ENCODE results near the gene OR51F2.
"Not testable (repeated sequence)": the region's sequence is repeated elsewhere in the genome, so short reads cannot be mapped to it uniquely, and the experiment has no call there.

Gene OR51F2

GRCh38 chr11:4821021-4821420 lies at the start of gene OR51F2:
TSS of gene OR51F2 (plus strand) at chr11:4821321. CDS start at chr11:4821422, 101 bp downstream.
- no peak for DNase-seq

- no peak for DNase-seq
Observed at GRCh38 chr11:4782454-4782853, 38.7 kb upstream of the OR51F2 start.

- no peak for DNase-seq
Observed at GRCh38 chr11:4797206-4797605, 23.9 kb upstream of the OR51F2 start.

DNA sequence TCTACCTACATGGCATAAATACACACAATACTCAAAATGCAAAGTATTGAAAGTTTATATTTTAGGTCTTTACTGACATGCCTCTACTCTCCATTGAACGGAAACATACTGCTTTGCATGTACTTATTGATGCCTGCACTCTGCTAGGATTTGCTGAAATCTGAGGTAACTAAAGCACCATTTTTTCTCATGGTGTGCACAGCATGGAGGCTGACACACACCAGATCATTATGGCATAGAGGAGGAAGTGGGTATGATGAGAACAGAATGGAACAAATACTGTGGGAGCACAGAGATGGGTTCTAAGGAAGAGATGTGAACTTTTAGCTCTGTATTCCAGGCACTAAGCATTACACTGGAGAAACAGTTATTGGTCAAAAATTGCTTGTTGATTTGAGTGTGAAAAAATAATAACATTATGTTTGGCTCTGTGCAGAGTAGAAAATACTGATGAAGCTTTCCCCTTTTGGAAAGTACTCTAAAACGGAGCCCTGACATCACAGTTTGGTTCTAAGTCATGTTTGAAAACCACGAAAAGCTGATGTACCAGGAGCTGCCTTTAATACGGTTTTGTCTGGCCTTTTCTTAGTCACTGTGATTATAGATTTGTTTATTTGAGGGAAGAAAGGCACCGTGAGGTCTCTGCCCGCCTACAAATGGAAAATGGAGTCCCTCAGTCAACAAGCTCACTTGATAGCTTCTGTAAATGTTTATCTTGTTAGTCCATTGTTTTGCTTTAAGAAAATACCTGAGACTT lies 22.5 kb upstream of the OR51F2 start:
- no peak for DNase-seq

GRCh38 chr11:4801316-4801715 lies 19.8 kb upstream of the OR51F2 start:
- not testable (repeated sequence) for DNase-seq

GRCh38 chr11:4804280-4804679 lies 16.8 kb upstream of the OR51F2 start, which contains the start of gene OR52R1:
TSS of gene OR52R1 (minus strand) at chr11:4804380. CDS start at chr11:4804380, 0 bp downstream.
- DNase-seq: no peak

DNA sequence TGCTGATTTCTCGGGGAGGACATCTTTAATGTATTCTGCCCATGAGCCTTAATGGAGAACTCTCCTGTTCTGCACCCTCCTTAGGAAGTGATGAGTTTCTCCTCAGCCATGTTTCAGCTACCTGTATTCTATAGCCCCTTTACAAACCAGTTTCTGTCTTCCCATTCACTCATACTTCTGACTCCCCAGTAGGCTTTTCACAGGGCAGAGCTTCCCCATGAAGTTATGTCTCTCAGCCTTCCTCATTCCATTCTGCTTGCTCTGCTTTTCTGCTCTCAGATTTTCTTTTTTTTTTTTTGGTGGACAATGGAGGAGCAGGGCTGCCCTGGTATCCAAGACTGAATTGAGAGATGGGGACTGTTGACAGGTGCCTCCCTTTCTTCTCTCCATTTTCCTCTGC lies 12.6 kb upstream of the OR51F2 start:
- no peak for DNase-seq

GRCh38 chr11:4809246-4809645 lies 11.9 kb upstream of the OR51F2 start:
- DNase-seq: no peak

GRCh38 chr11:4825132-4825531 lies 4.0 kb downstream of the OR51F2 start:
- no peak for DNase-seq

GRCh38 chr11:4826425-4826824 lies 5.3 kb downstream of the OR51F2 start:
- DNase-seq: no peak

GRCh38 chr11:4830346-4830745 lies 9.2 kb downstream of the OR51F2 start:
- peak; percentile 33 for DNase-seq

GRCh38 chr11:4830909-4831308 lies 9.8 kb downstream of the OR51F2 start:
- no peak for DNase-seq

DNA sequence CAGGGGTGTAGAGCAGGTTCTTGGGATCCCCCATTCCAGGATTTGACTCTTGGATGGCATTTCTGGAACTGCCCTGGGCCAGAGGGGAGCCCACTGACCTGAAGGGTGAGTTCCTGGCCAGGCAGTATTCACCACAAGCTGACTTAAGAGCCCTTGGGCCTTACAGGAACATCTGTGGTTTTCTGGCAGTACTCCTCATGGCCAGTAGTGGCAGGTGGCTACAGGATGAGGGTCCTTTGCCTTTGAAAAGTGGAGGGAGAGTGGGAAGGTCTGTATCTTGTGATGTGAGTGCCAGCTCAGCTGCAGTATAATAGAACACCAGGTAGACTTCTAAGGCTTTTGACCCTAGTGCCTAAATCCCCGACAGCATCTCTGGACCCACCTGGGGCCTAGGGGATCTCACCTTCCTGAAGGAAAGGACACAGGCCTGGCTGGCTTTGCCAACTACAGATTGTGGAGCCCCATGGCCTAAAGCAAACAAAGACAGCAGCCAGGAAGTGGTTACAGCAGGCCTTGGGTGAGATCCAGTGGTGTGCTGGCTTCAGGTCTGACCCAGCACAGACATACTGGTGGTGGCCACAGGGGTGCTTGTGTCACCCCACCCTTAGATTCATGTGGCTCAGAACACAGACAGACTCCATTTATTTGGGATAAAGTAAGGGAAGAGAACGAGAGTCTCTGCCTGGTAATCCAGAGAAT lies 18.9 kb downstream of the OR51F2 start:
- DNase-seq: no peak

DNA sequence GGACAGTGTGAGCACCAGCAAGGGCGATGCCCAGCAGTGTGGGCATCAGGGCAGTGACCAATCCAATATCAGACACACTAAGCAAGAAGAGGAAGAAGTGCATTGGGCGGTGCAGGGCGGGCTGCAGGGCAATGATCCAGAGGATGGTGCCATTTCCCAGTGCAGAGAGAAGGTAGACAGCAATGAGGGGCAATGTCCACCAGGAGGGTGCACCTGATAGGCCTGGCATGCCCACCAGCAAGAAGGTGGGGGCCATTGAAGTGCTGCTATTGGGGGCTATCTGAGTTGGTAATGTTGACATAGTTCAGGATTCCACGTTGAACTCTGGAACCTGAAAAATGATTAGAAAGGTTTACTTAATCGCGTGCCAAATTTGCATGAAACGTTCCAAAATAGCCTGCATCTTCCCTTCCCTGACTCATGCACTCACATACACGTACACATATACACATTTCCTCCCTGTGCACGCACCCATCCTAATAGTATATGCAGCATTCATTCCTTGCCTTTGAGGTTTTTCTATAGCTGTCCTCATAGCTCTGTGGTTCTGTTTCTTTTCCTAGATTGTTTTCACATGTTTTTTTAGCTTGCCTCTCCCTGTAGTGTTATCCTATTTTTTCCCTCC lies 27.9 kb downstream of the OR51F2 start, which contains the start of gene OR51S1:
TSS of gene OR51S1 (minus strand) at position 301 of the 625 bp plus-strand sequence. CDS start at position 301, 0 bp downstream.
- no peak for DNase-seq

DNA sequence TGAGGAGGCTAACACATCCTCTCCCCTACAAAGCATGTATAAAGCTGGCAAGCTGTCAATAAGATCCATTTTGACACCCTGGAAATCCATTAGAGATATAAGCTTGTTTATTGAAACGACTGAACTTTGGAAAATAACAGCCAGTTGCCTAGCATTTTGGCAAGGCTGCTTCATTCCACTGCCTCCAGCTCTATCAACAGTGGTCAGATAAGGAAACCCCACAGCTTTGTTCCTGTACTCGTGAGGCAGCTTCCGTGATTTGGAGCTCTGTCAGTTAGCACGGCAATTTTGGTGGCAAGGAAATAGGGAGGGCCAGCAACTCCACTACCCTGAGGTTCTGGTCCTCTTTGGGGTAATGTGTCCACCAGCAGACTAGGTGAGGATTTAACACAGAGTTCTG lies 29.9 kb downstream of the OR51F2 start:
- DNase-seq: no peak

DNA sequence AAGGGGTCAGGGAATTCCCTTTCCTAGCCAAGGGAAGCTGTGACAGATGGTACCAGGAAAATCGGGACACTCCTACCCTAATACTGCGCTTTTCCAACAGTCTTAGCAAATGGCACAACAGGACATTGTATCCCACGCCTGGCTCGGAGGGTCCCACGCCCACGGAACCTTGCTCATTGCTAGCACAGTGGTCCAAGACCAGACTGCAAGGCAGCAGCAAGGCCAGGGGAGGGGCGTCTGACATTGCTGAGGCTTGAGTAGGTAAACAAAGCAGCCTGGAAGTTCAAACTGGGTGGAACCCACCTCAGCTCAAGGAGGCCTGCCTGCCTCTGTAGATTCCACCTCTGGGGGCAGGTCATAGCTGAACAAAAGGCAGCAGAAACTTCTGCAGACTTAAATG lies 33.2 kb downstream of the OR51F2 start:
- DNase-seq: not testable (repeated sequence)

DNA sequence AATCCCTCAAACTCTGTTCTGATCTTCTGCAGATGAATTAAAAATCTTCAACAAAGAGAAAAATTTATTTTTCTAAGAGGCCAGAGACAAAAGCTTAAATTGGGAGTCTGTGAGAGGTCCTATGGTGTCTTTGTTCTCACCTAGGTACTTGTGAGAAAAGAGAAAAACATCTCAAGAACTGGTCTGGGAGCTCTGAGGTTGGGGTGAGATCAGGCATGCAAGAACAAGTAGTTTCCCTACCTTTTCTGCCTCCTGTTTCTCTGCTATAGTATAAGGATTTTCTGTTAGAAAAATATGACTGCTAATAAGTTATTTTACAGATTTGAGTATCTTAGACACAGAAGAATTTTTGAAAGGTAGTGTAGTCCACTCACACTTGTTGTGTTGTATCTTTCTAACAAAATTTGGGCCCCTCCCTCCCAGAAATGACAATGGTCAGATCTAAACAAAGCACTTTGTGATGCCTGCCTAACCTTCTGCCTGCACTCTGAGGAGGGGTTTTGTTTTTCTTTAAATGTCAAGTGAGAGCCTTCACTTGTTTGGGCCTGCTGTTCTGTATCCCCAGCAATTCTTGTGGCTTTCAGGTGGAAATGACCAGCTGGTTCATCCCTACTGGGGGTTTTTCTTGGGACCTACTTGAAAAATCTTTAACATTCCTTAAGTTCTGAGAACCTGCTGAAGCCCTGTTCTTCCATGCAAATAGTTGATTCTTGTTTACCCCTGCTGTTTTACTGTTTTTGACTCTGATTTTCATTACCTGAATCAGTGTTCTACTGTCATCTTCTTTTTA lies 41.5 kb downstream of the OR51F2 start:
- DNase-seq: peak; percentile 51

DNA sequence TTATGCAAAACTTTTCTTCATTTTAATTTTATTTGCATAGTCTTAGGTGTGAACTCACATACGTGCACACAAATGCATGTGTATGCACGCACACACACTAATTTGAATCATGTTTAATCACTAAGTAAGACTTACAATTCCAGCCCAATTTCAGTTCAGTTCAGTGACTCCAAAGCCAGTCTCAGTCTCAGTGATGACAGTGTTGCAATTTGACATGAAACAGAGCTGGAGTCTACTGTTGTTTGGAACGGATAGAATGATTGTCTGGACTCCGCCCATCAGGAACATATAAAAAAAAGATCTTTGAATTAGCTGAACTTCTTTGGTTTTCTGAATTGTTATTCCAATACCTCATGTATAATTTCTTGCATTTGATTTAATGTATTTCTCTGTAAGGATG lies 42.8 kb downstream of the OR51F2 start:
- no peak for DNase-seq

- DNase-seq: peak; percentile 65
Observed at GRCh38 chr11:4865855-4866254, 44.7 kb downstream of the OR51F2 start.

Measured in DMS79 (cell line).